Measurements from ENCODE around the gene SLC44A5. TPM values are rescaled to one million over a fixed set of nuclear protein-coding genes. Genes with fewer than 3 reads are reported as not detected.

Gene SLC44A5
- polyA plus RNA-seq, 3 donors = not detected

GRCh38 chr1:75273110-75273509 is 337.8 kb downstream of the SLC44A5 start:
- H3K9ac ChIP-seq (ENCODE audit: insufficient read depth, low read length, poor library complexity, severe bottlenecking) = no peak overlapping the region
- intact Hi-C loops (cut with micrococcal nuclease) = no loop called here
- H3K27me3 ChIP-seq (ENCODE audit: control insufficient read depth in 2 of 2, insufficient read depth in 2 of 2, low read length in 2 of 2) = no peaks in the 10 kb centered on the region
- H3K9me3 Mint-ChIP-seq = peaks cover 0 to 3% (median 0%) of the 10 kb centered on the region in 7 donors
- H3K36me3 Mint-ChIP-seq = no peaks in the 10 kb centered on the region
- no peak overlapping the region for H3K4me3 Mint-ChIP-seq
- peaks cover 2 to 7% of the 10 kb centered on the region in 2 donors for H3K4me1 ChIP-seq (ENCODE audit: control insufficient read depth in 1 of 2, insufficient read depth in 2 of 2, low read length in 2 of 2)
- H3K36me3 ChIP-seq (replicated peaks in 1 of 2; ENCODE audit: control insufficient read depth in 1 of 2, insufficient read depth in 2 of 2, low read length in 2 of 2) = no peaks in the 10 kb centered on the region
- no CpG with 5 or more reads among the region's 2 CpGs for WGBS (ENCODE audit: insufficient coverage)
- no peak overlapping the region for H3K27ac ChIP-seq (ENCODE audit: low read depth in 1 of 2, low read length in 2 of 2)
- no peak overlapping the region for H3K4me2 ChIP-seq (replicated peaks; ENCODE audit: extremely low read depth, low read length, poor library complexity, severe bottlenecking)
- H3K27me3 Mint-ChIP-seq (ENCODE audit: low read depth in 3 of 3) = peaks cover 0 to 6% (median 0%) of the 10 kb centered on the region in 3 donors
- peak in 1 of 3 donors; percentile 2 for DNase-seq
- H3K4me1 Mint-ChIP-seq = peaks cover 19% of the 10 kb centered on the region
- H3K27ac Mint-ChIP-seq = no peak overlapping the region
- H2AFZ ChIP-seq (ENCODE audit: insufficient read depth, low read depth, low read length, poor library complexity, severe bottlenecking) = no peak overlapping the region
- no peak for TF ChIP-seq CTCF (IDR thresholded peaks at IDR 0.05)
- H4K20me1 ChIP-seq (ENCODE audit: insufficient read depth, low read length) = no peaks in the 10 kb centered on the region
- H3K4me3 ChIP-seq (replicated peaks in 1 of 3; ENCODE audit: low read depth in 2 of 3, low read length in 3 of 3) = no peak overlapping the region
- H3K79me2 ChIP-seq (ENCODE audit: insufficient read depth, low read length) = no peaks in the 10 kb centered on the region
- H3K9me3 ChIP-seq (replicated peaks in 1 of 2; ENCODE audit: control insufficient read depth in 1 of 2, insufficient read depth in 1 of 2, low read length in 2 of 2) = no peaks in the 10 kb centered on the region

GRCh38 chr1:75265792-75266191 is 345.1 kb downstream of the SLC44A5 start:
- Mint-ChIP-seq H3K9me3 (no peaks in the 10 kb centered on the region), H3K36me3 (no peaks in the 10 kb centered on the region), H3K4me1 (no peaks in the 10 kb centered on the region), H3K27ac (no peak overlapping the region), H3K27me3 (ENCODE audit: low read depth in 3 of 3) (peaks cover 0 to 3% (median 1%) of the 10 kb centered on the region in 3 donors), H3K4me3 (no peak overlapping the region)
- no peaks in the 10 kb centered on the region for H3K36me3 ChIP-seq (replicated peaks in 1 of 2; ENCODE audit: control insufficient read depth in 1 of 2, insufficient read depth in 2 of 2, low read length in 2 of 2)
- no peaks in the 10 kb centered on the region for H3K9me3 ChIP-seq (replicated peaks in 1 of 2; ENCODE audit: control insufficient read depth in 1 of 2, insufficient read depth in 1 of 2, low read length in 2 of 2)
- no peak overlapping the region for H3K4me3 ChIP-seq (replicated peaks in 1 of 3; ENCODE audit: low read depth in 2 of 3, low read length in 3 of 3)
- H3K79me2 ChIP-seq (ENCODE audit: insufficient read depth, low read length) = no peaks in the 10 kb centered on the region
- no peak for DNase-seq
- no peak overlapping the region for H3K27ac ChIP-seq (ENCODE audit: low read depth in 1 of 2, low read length in 2 of 2)
- H3K4me2 ChIP-seq (replicated peaks; ENCODE audit: extremely low read depth, low read length, poor library complexity, severe bottlenecking) = no peak overlapping the region
- no peaks in the 10 kb centered on the region for H4K20me1 ChIP-seq (ENCODE audit: insufficient read depth, low read length)
- TF ChIP-seq CTCF (IDR thresholded peaks at IDR 0.05) = peak; percentile 59
- intact Hi-C loops (cut with micrococcal nuclease) = no loop called here
- H3K4me1 ChIP-seq (ENCODE audit: control insufficient read depth in 1 of 2, insufficient read depth in 2 of 2, low read length in 2 of 2) = no peaks in the 10 kb centered on the region
- no peak overlapping the region for H3K9ac ChIP-seq (ENCODE audit: insufficient read depth, low read length, poor library complexity, severe bottlenecking)
- WGBS (ENCODE audit: insufficient coverage) = no CpG with 5 or more reads among the region's 6 CpGs
- no peak overlapping the region for H2AFZ ChIP-seq (ENCODE audit: insufficient read depth, low read depth, low read length, poor library complexity, severe bottlenecking)
- no peaks in the 10 kb centered on the region for H3K27me3 ChIP-seq (ENCODE audit: control insufficient read depth in 2 of 2, insufficient read depth in 2 of 2, low read length in 2 of 2)
